ENCODE results near the gene FRAS1. TPM values are rescaled to one million over a fixed set of nuclear protein-coding genes. Genes with fewer than 3 reads are reported as not detected.

Gene FRAS1
- total and polyA plus RNA-seq, 2 of the 8 experiments (the other 6 are each of a cell fraction or from before 2014, with no cell fraction given): 38.5 to 109 TPM

DNA sequence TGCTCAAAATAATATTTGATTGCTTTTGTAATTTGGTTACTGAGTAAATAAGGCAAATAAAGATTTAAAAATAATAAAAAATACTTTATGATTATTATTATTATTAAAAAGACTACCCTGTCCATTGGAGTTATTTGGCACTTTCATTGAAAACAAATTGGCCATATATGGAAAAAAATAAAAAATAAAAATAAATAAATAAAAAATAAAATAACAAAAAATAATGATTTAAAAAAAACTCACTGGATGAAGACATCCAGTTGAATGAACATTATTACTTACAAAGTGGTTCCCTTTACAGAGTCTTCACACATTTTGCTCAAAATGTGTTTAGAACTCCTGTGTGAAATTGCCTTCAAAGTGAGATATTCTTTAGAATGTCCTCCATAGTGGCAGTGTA lies 353.1 kb downstream of the FRAS1 start:
- ChIA-PET POLR2A (ENCODE audit: partially characterized antibody) (no interaction called here), CTCF (ENCODE audit: partially characterized antibody) (interaction anchor here (0.6 kb wide), 1 partner anchor 258 kb away, joined by 3 read pairs; no protein-coding TSS in a partner anchor)
- Histone ChIP-seq H3K79me1 (ENCODE audit: low read depth, low read length) (no peaks in the 10 kb centered on the region; the same call in 1 of the 2 replicates), H3K4me1 (replicated peaks in 1 of 4; ENCODE audit: control insufficient read depth in 3 of 4, insufficient read depth in 4 of 4, low read length in 3 of 4) (no peaks in the 10 kb centered on the region), H2BK5ac (ENCODE audit: low read depth, low read length) (no peak overlapping the region), H3K23ac (ENCODE audit: insufficient read length) (no peak overlapping the region), H3K36me3 (ENCODE audit: control insufficient read depth in 2 of 4, insufficient read depth in 4 of 4, low read length in 3 of 4) (peaks cover 2 to 58% (median 22%) of the 10 kb centered on the region in 4 experiments; a peak in 7 of 8 replicates), H3K14ac (ENCODE audit: insufficient read length) (no peak overlapping the region), H2AK5ac (ENCODE audit: low read depth, low read length) (no peak overlapping the region), H3K56ac (replicated peaks; ENCODE audit: insufficient read length, low read depth, low read length) (no peak overlapping the region), H4K5ac (ENCODE audit: insufficient read length, low read depth, low read length) (no peak overlapping the region), H3K27me3 (replicated peaks in 1 of 4; ENCODE audit: control insufficient read depth in 3 of 4, extremely low read depth in 1 of 4, insufficient read depth in 3 of 4, low read length in 3 of 4) (no peaks in the 10 kb centered on the region), H3K4me2 (ENCODE audit: insufficient read depth in 1 of 2, low read depth in 2 of 2, low read length in 2 of 2) (no peak overlapping the region), H3K9ac (replicated peaks in 1 of 4; ENCODE audit: extremely low read depth in 1 of 4, low read depth in 3 of 4, low read length in 3 of 4) (no peak overlapping the region), H3K4ac (replicated peaks; ENCODE audit: insufficient read length, low read depth, low read length) (no peak overlapping the region), H4K8ac (ENCODE audit: extremely low read depth, insufficient read depth, low read length) (no peak overlapping the region), H2BK120ac (replicated peaks; ENCODE audit: low read depth, low read length) (no peak overlapping the region), H4K20me1 (replicated peaks in 1 of 2; ENCODE audit: control insufficient read depth in 1 of 2, insufficient read depth in 2 of 2, low read length in 2 of 2) (no peaks in the 10 kb centered on the region), H3K23me2 (ENCODE audit: low read depth, low read length) (no peaks in the 10 kb centered on the region), H2BK12ac (ENCODE audit: low read depth, low read length) (no peak overlapping the region), H3K79me2 (ENCODE audit: control insufficient read depth in 1 of 2, insufficient read depth in 2 of 2, low read length in 2 of 2) (no peaks in the 10 kb centered on the region), H2BK20ac (ENCODE audit: low read length) (no peak overlapping the region), H3K27ac (ENCODE audit: low read depth, low read length) (no peak overlapping the region), H4K91ac (replicated peaks; ENCODE audit: insufficient read length, low read length) (no peak overlapping the region), H3K9me3 (ENCODE audit: insufficient read depth in 2 of 2, low read depth in 1 of 2, low read length in 1 of 2) (no peaks in the 10 kb centered on the region), H3K4me3 (ENCODE audit: extremely low read depth in 1 of 4, insufficient read depth in 2 of 4, low read depth in 3 of 4, low read length in 4 of 4) (no peak overlapping the region), H2AFZ (ENCODE audit: low read length) (no peak overlapping the region), H3K18ac (ENCODE audit: extremely low read depth, low read length) (no peak overlapping the region), H2BK15ac (ENCODE audit: low read length) (no peak overlapping the region)
- DNase-seq (ENCODE audit: low read depth in 1 of 2, low spot score in 2 of 2): no peak
- FAIRE-seq: no peak
- no peak for TF ChIP-seq MAFK (IDR thresholded peaks at IDR 0.05; ENCODE audit: low read depth, low read length)
- TF ChIP-seq CHD2 (IDR thresholded peaks at IDR 0.05; ENCODE audit: low read length): no peak
- TF ChIP-seq, protein P1, sequence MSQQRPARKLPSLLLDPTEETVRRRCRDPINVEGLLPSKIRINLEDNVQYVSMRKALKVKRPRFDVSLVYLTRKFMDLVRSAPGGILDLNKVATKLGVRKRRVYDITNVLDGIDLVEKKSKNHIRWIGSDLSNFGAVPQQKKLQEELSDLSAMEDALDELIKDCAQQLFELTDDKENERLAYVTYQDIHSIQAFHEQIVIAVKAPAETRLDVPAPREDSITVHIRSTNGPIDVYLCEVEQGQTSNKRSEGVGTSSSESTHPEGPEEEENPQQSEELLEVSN (IDR thresholded peaks at IDR 0.05): no peak
- TF ChIP-seq SAP30 (IDR thresholded peaks at IDR 0.05; ENCODE audit: insufficient read depth, insufficient replicate concordance, low read length): no peak
- TF ChIP-seq KDM1A (IDR thresholded peaks at IDR 0.05; ENCODE audit: borderline replicate concordance, low read length): no peak
- TF ChIP-seq KDM4A (IDR thresholded peaks at IDR 0.05; ENCODE audit: low read depth, low read length, severe bottlenecking): no peak
- TF ChIP-seq RXRA (IDR thresholded peaks at IDR 0.05; ENCODE audit: insufficient read depth, low read depth, low read length): no peak
- TF ChIP-seq TBP (IDR thresholded peaks at IDR 0.05; ENCODE audit: low read depth, low read length): no peak

Measured in H1 (cell line).